Measurements from ENCODE around the gene GFOD2. TPM values are rescaled to one million over a fixed set of nuclear protein-coding genes. Genes with fewer than 3 reads are reported as not detected.
"Not testable (repeated sequence)": the region's sequence is repeated elsewhere in the genome, so short reads cannot be mapped to it uniquely, and the experiment has no call there.

GFOD2 gene, protein sequence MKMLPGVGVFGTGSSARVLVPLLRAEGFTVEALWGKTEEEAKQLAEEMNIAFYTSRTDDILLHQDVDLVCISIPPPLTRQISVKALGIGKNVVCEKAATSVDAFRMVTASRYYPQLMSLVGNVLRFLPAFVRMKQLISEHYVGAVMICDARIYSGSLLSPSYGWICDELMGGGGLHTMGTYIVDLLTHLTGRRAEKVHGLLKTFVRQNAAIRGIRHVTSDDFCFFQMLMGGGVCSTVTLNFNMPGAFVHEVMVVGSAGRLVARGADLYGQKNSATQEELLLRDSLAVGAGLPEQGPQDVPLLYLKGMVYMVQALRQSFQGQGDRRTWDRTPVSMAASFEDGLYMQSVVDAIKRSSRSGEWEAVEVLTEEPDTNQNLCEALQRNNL
- polyA plus RNA-seq (2013, experiment 1 of 2; ENCODE audit: insufficient read length) = 11.8 TPM
- polyA plus RNA-seq (2013, experiment 2 of 2; ENCODE audit: insufficient read length) = 10.1 TPM

DNA sequence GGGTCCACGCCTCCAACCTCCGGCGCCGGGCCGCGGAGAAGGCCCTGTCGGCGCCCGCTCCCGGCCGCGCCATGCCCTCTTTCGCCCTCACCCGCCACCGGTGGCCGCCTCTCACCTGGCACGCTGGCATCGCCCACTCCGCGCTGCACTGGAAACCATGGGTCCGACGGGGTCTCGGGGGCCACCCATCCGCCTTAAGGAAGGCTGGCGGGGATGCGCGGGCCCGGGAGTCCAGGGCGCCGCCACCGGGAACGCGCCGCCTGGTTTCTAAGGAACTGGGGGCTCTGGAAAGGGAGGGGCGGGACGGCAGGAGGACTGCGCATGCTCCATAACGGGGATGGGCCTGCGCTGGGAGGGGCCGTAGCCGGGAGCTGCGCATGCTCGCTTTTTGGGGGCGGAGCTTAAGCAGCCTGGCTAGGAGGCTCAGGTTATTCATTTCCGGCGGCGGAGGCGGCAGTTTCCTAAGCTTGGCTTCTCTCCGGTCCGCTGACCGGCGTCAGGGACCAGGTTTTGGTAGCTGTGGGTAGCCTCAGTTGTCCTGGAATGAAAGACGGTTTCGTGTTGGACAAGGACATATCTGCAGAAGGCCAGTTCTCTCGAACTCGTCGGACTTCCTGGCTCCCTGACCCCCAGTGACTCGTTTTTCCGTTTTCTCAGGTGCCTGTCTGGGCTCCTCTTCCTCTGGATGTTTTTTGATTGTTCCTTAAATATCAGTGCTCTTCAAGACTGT, at the start of gene GFOD2:
GFOD2 (minus strand) TSS at position 269 of the 730 bp plus-strand sequence. CDS start 33,601 bp downstream, outside the sequence.
- DNase-seq = peak; percentile 93

DNA sequence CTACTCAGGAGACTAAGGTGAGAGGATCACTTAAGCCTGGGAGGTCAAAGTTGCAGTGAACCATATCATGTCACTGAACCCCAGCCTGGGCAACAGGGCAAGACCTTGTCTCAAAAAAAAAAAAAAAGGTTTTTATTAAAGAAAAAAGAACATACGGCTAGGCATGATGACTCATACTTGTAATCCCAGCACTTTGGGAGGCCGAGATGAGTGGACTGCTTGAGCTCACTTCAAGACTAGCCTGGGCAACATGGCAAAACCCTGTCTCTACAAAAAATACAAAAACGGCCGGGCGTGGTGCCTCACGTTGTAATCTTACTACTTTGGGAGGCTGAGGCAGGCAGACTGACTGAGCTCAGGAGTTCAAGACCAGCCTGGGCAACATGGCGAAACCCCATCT, 48.8 kb upstream of the GFOD2 start:
- peak; percentile 63 for DNase-seq

DNA sequence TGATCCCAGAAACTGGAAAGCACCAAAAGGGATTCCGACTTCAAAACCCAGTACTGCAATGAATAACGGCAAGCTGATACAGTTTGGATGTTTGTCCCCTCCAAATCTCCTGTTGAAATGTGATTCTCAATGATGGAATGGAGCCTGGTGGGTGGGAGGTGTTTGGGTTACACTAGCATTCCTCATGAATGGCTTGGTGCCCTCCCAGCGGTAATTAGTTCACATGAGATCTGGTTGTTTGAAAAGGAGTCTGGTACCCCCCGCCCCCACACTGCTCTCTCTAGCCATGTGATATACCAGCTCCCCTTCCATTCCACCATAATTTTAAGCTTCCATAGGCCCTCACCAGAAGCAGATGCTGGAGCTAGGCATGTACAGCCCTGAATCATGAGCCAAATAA, 47.2 kb upstream of the GFOD2 start:
- no peak for DNase-seq

DNA sequence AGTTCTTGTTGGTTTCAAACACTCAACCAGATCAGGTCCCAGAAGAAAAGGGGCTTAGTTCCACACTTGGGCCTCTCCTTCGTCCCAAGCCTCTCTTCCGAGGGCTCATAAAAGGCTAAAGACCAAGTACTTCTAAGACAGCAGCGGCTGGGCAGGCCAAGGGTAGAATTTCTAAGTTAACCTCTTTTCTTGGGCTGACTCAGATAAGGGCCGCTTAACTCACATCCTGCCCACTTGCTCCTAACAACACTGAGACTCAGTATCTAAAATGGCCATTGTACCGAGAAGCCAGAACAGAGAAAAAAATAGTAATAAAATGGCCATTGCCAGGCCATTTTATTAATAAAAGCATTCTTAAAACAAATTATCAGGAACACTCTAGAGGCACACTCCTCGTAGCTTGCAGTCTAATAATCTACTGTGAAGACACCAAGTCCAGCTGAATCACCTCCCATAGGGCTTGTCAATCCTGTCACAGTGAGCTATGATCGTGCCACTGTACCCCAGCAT, 45.1 kb upstream of the GFOD2 start:
- no peak for DNase-seq

DNA sequence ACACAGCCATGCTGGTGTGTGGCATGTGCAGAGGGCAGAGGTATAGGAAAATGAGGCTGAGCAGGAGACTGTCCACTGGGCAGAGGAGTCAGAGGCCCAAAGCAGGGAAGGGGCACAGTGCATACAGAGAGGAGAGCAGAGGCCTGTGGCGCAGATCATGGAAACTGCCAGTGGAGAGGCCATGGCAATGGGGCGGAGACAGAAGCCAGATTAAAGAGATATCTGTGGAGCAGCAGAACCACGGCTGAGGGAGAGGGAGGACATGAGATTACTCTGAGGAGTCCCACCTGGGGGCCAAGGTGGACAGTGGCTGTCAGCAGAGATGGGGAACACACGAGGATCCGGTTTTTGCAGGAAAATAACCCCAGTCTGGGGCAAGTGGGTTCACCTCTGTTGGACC, 44.0 kb upstream of the GFOD2 start:
- no peak for DNase-seq

DNA sequence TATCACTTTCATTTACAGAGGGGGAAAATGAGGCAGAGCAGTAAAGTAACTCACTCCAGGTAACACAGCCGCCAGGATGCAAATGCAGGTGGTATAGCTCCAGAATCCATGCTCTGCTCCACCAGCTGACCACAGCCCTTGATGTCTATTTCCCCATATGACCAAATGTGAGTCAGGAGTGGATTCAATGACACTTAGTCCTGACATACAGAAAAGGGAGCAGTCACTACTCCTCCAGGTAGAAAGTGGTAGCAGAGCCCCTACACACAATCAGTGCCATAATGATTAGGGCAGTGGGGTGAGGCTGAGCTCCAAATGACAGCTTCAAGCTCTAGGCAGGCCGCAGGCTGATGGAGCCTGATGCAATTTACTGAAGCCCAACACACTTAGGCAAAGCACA, 43.3 kb upstream of the GFOD2 start:
- no peak for DNase-seq

DNA sequence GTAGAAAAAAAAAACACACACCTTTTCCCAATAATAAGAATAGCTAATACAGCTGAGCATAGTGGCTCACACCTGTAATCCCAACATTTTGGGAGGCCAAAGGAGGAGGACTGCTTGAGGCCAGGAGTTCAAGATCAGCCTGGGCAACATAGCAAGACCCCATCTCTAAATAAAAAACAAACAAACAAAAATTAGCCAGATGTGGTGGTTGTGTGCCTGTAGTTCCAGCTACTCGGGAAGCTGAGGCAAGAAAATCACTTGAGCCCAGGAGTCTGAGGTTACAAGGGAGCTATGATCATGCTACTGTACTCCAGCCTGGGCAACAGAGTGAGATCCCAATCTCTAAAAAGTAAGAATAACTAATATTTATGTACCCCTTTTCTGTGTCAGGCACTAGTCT, 42.8 kb upstream of the GFOD2 start:
- DNase-seq = no peak

DNA sequence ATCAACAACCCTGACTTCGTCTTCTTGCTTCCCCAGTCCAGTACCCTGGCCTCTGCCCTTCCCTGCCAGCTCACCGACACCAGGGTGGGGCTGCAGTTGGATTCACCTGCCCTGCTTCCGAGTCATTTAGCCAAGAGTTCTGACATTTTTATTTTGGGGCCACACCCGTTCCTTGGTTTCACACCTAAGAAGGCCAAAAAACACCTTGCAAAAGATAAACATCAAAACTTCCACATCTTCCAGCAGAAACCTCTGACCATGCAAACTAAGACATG, 41.8 kb upstream of the GFOD2 start:
- DNase-seq = no peak

DNA sequence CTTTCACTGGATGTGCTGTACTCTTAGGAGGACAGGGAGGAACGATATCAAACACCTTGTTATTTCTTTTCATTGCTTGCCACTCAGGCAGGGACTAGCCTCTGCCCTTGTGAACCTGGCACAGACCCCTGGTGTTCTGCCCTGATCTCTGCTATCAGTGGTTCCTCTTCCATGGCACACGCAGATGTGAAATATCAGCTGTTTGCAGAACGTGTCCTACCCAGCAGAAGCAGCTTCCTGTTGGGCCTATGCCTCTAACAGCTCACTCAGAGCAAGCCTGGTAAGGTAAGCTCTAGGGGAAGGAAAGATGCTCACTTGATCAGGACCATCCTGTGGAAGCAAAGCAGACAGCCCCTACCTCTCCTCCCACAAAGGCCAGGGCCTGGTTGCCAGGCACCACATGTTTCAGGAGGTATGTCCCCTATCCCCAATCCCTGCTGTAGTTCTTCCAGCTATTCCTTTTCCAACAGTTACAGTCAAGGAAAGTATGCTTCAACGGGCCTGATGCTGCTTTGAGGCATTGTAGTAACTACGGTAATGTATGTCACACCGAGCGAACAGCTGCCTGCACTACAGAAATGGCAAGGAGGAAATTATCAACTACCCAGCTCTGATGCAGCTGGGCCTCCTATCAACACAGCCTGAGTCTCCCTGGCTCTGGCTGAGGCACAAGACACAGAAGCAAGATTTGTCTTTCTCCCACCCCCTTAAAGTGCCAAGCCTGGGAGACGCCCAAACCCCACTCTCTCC, 41.3 kb upstream of the GFOD2 start:
- no peak for DNase-seq

DNA sequence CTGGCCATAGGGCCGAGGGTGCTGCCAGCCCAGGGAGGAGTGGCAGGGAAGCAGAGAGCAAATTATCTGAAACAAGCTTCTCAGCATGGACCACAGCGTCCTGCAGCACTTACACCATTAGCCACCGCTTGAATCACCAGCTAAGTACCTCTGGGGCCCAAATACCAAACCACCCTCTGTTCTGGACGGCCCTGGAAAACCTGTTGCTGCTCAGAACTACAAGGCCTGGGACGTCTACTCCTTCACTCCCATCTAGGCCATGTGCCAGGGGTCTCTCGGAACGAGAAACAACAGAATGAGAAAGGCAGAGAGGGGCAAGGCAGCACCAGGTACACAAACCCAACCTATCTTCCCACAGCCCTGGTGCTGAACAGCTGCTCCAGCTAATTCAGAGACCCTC, 39.9 kb upstream of the GFOD2 start:
- no peak for DNase-seq

DNA sequence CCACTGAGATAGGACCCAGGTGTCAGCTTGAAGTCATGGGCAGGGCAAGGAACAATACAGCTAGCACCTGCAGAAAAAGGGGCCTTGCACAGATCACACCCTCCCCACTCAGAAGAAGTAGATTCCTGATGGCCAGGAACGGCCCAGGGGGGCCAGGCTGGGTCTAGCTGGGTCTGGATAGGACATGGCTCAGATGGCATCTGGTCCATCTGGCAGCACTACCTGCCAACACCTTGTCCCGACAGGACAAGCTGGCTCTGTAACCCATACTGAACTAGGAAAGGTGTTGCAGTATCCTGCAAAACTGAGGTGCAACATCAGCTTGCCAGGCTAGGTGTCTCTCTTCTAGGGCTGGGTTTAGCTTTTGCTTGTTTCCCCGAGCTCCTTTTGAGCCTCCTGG, 38.9 kb upstream of the GFOD2 start:
- DNase-seq = no peak

DNA sequence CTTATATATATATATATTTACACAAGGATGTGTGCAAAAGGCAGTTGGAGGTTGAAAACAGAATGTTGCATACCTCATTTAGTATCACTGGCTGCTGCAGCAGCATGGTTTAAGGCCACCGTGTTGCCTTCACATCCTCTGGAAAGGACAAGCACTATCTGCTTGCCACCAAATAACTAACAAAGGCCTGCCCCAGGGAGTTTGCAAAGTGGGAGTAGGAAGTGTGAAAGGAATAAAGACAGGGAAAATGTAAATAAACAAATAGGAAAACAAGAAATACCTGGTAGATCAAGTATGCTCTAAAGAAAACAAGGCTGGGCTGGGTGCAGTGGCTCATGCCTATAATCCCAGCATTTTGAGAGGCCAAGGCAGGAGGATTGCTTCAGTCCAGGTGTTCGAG, 33.5 kb upstream of the GFOD2 start:
- no peak for DNase-seq

DNA sequence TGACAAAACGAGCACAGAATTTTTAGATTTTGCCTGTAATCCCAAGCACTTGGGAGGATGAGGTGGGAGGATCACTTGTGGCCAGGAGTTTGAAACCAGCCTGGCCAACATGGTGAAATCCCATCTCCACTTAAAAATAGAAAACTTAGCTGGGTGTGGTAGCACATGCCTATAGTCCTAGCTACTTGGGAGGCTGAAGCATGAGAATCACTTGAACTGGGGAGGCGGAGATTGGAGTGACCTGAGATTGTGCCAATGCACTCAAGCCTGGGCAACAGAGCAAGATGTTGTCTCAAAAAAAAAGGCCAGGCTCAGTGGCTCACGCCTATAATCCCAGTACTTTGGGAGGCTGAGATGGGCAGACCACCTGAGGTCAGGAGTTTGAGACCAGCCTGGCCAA, 32.2 kb upstream of the GFOD2 start:
- not testable (repeated sequence) for DNase-seq

DNA sequence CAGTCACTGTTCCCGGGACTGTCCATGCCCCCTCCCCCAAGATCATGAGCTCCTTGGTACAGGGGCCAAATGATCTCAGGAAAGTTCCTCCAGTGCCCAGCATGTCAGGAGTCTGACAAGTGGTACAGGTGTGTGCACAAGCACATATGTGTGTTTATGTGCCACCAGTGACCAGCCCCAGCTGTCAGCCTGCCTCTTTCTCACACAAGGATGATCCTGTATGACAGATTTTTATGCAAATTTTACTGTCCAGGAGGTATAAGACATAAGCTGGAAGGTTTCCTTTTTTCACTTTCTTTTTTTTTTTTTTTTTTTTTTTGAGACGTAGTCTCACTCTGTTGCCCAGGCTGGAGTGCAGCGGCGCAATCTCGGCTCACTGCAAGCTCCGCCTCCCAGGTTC, 31.4 kb upstream of the GFOD2 start:
- no peak for DNase-seq

DNA sequence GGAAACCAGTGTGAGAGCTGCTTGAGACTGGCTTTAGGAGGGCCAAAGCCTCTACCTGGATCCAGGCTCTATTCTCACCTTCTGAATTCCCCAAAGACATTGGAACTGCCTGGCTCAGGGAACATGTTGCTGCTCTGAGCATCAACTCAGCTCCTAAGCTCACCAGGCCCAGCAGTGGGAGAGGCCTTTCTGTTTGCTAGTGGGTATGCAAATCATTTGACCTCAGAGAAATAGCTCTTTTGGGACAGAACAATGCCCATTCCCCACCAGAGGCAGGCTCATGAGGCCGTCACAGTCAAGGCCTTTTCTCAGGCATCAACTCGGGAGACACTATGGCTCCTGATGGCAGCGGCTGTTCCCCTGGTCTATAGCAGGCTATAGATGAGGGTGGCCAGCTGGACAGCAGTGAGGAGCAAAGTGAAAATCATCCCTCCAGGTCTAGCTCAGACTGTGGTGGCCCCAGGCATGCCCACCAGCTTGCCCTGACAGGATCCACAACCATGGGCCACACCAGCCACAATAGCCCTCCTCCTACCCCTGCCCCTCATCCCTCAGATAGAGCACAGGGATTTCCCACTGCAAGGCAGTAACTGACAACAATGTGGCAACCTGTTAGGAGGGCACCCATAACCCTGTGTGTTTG, 30.4 kb upstream of the GFOD2 start:
- no peak for DNase-seq

DNA sequence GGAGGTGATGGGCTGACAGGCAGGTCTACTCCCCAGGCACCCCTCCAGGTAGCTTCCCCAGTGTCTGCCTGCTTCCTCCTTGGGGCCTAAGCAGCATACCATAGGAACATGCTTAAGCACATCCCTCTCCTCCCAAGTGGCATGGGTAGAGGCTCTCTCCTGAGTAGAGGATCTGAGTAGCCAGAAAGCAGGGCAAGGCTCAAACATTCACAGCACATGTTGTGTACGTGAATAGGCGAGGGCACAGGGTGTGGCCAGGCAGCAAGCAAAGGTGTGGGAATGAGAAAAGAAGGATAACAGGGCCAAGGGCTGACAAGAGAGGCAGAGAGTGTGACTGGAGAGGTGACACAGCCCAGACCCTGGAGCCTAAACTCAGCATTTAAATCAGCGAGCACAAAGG, 29.7 kb upstream of the GFOD2 start:
- DNase-seq = no peak

DNA sequence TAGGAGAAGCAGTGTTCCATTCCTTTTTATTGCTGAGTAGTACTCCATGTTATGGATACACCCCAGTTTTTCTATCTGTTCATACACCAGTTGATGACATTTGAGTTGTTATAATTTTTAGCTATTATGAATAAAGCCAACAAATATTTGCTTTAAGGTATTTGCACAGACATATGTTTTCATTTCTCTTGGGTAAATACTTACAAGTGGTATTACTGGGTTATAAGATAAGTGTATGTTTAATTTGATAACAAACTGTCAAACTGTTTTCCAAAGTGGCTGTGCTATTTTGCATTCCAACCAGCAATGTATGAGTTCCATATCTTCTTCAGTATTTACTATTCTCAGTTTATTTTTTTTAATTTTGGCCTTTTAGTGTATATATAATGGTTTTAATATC, 27.7 kb upstream of the GFOD2 start:
- DNase-seq = no peak

DNA sequence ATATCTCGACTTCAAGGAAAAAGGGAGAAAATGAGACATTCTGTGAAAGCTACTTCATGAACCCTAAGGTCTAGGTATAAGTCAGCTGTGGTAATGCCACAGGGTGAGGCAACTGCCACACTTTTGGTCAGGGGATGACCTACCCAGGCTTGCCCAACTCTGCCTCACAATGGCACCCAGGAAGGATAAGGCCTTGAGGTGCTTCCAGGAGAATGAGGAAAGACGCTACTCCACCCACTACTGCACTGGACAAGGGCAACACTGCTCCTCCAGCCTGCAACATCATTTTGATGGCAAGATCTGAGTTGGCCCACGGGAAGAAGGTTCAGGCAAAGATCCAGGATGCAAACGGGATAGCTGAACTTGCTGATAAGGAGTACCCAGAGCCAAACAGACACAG, 22.0 kb upstream of the GFOD2 start:
- no peak for DNase-seq

DNA sequence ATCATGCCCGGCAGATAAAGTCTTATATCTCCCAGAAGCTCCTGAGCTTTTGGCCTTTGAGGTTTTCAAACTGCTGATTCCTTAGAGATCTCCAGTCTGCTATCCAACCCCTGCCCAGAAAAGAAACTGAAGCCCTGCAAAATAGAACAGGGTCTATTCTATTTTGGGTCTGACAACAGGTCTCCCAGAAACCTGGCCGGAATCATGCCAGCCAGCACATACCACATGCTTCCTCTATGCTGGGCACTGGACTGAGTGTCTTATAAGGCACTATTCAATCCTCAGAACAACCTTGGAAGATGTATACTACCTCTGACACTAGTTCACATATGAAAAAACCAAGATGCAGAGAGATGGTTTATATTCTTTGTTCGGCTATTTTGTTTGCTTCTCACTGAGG, 21.3 kb upstream of the GFOD2 start:
- no peak for DNase-seq

DNA sequence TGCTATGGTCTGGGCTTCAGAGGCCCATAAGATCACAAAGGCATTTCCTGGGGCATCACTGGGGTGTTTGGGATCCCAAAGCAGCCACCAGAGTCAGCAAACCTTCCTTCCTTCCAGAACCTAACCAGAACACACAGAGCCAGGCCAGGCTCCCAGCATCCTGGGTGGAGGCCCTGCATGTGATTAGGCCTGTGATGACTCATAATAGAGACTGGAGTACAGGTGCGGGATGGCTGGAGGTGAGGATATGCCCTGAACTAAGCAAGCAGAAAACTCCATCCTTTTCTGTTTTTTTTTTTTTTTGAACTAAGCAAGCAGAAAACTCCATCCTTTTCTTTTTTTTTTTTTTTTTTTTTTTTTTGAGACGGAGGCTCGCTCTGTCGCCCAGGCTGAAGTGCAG, 17.7 kb upstream of the GFOD2 start:
- no peak for DNase-seq

DNA sequence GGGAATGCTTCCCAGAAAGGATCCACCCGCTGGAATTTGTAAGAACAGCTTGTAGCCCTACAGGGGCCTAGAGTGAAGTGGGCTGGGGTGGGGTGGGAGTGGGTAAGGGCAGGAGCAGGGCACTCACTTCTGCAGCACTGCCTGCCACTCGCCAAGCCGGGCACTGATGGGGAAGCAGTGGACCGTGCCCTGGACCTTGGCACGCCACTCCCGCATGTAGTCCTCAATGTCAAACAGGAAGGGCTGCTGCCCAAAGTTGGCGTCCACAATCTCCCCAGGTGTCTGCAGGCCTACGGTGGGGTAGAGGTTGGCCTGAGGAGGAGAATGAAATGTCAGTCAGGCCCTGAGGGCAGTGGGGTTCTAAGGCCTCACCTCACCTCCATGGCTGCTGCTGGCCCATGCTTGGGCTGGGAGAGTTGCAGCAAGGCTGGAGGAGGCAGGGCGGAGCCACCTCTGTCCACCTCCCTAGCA, 15.7 kb upstream of the GFOD2 start:
- no peak for DNase-seq

DNA sequence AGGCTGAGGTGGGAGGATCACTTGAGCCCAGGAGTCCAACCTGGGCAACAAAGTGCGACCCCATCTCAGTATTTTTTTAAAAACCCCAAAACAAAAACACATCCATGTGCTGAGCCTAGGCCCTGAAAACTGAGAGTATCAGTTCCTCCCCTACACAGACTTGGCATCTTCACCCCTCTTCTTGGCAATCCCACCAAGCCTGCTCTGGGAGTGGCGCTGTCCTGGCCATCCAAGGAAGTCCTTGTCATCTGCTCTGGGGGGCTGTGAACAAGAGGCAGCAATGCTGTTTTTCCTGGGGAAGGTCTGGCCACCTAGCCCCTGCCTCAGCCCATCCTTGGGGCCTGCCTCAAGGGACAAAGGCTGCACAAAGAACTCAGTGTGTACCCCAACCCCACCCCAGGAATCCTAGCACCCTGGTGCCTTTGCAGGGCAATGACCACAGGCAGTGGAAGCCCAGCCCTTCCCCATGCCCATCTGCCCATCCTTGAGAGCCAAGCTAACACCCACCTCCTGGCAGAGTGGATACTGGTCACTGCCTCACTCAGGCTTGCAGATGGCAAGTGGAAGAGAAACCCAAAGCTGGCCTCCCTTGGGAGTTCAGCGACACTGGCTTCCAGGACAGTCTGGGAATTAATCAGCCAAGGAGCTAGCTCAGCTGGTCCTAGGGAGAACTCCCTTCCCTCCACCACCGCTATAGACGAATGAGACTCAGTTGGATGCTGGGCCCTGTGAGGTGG, 14.8 kb upstream of the GFOD2 start:
- DNase-seq = no peak
